AG08395 (cell line): ENCODE results near the gene KIF26A.
A peak's percentile ranks its signal among the peaks of the same experiment; 100 is the strongest.

ENCODE experiments used
- DNase-seq: peaks from one replicate; pipeline ENCODE4 v3.0.0; 2012; ENCODE audit warnings: mixed read lengths, low spot score

The KIF26A gene

GRCh38 chr14:104130974-104131651 is 7.3 kb upstream of the KIF26A start:
- DNase-seq: peak; percentile 48

- DNase-seq: no peak
Observed at GRCh38 chr14:104131968-104132732, 6.2 kb upstream of the KIF26A start.

- no peak for DNase-seq
Observed at GRCh38 chr14:104132981-104133380, 5.4 kb upstream of the KIF26A start.

- no peak for DNase-seq
Observed at GRCh38 chr14:104133496-104133895, 4.9 kb upstream of the KIF26A start.

GRCh38 chr14:104134061-104134965 is 4.1 kb upstream of the KIF26A start:
- no peak for DNase-seq

- no peak for DNase-seq
Observed at GRCh38 chr14:104135121-104135903, 3.1 kb upstream of the KIF26A start.

GRCh38 chr14:104135904-104136471 is 2.4 kb upstream of the KIF26A start:
- no peak for DNase-seq

- no peak for DNase-seq
Observed at GRCh38 chr14:104136472-104137296, 1.7 kb upstream of the KIF26A start.

GRCh38 chr14:104137297-104138097 is 890 bp upstream of the KIF26A start:
- DNase-seq: peak; percentile 78

GRCh38 chr14:104138718-104139459 is 502 bp downstream of the KIF26A start:
- no peak for DNase-seq

- DNase-seq: no peak
Observed at GRCh38 chr14:104139460-104140212, 1.2 kb downstream of the KIF26A start.

GRCh38 chr14:104140213-104140462 is 1.8 kb downstream of the KIF26A start:
- no peak for DNase-seq

- DNase-seq: no peak
Observed at GRCh38 chr14:104140463-104141331, 2.3 kb downstream of the KIF26A start.

GRCh38 chr14:104141621-104142091 is 3.3 kb downstream of the KIF26A start:
- DNase-seq: no peak

- DNase-seq: no peak
Observed at GRCh38 chr14:104142136-104142945, 4.0 kb downstream of the KIF26A start.

- no peak for DNase-seq
Observed at GRCh38 chr14:104142946-104143470, 4.6 kb downstream of the KIF26A start.
